ENCODE measurements around the gene ACY1.
A peak's percentile ranks its signal among the peaks of the same experiment; 100 is the strongest.

Gene ACY1

DNA sequence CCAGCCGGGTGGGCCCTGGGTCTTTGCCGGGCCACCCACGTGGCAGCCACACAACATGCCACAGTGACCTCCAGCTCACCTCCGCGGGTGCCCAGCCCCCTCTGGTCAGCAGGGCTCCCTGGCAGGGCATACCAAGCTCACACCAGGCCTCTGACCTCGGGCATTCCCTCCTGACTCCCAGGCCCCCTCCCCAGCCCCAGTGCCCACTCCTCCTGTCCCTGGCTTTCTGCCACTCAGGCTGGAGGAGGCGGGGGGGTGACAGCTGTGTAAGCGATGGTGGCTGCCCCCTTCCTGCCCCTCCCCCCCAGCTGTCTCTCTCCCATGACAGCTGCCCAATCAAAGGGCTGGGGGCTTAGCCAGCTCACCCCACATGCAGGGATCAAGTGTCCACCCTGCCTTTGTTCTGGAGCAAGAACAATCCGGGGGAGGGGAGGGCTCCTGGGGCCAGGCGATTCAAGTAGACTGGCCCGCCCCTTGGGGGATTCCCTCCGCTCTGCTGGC lies 19.3 kb upstream of the ACY1 start:
- DNase-seq (ENCODE audit: low spot score), result no peak

DNA sequence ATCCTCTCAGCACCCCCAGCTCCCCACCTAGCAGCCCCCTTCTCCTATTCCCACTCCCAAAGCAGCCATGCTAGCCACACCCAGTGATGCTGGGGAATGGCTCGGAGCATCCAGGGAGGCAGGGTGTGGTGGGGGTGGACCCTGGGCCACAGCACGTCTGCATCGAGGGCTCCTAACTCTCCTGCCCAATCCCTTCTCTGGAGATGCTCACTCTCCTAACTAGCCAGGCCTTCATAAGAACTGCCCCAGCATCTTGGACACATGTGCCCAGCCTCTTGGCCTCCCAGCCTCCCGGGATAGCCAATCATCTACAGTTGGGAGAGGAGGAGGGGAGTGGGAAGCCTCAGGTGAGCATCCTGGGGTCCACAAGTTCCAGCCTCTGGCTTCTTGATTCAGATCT lies 18.8 kb upstream of the ACY1 start:
- no peak for DNase-seq (ENCODE audit: low spot score)

DNA sequence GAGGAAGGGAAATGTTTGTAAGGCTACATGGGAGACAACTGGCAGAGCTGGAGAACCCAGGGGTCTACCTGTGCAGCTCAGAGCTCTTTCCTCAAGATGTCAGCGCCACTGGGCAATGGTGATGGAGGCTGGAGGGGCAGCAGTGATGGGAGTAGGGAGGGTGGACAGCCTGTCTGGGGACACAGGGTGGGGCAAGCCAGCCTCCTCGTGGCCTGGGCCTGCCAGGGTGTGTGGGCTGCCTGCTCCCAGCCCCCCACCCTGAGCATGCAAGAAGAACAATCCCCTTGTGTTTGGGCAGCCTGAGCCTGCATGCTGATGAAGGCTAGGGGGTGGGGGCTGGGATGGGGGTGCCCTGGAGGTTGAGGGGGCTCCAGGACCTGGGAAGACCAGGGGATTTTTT lies 17.3 kb upstream of the ACY1 start:
- DNase-seq (ENCODE audit: low spot score), result no peak

DNA sequence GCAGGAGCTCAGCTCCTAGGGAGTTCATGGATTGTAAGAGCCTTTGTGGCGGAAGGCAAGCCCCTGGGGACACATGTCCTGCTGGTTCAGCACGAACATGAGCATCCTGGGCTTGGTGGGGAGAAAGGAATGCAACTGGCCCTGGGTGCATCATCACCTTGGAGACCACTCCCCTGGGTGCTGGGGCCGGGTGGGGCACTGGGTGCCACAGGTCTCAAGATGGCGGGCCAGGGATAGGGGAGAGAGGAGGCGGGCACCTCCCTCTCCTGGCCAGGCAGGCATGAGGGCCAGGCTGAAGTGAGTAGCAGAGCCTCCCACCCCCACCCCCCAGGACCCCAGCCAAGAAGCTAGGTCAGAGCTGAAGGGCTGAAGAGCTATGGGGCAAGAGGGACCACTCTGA lies 16.8 kb upstream of the ACY1 start:
- no peak for DNase-seq (ENCODE audit: low spot score)

DNA sequence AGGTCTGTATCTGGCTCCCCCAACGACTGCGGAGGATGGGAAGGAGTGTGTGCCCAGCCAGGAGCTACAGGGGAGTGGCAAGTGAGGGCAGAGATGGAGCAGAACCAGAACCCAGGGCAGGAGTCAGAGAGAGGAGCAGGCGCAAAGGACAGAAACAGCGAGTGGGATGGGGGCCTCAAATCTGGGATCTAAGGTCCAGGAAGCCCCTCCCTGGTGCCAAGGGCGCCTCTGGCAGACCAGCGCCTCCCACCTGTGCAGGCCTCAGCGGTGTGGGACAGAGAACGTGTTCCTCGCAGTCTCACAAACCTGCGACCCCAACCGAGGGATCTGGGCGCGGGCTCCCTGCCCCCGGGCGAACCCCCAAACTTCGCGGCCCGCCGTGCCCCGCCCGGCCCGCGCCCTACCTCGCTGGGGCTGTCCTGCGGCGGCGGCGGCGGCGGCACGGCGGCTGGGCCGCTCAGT lies 16.4 kb upstream of the ACY1 start:
- no peak for DNase-seq (ENCODE audit: low spot score)

DNA sequence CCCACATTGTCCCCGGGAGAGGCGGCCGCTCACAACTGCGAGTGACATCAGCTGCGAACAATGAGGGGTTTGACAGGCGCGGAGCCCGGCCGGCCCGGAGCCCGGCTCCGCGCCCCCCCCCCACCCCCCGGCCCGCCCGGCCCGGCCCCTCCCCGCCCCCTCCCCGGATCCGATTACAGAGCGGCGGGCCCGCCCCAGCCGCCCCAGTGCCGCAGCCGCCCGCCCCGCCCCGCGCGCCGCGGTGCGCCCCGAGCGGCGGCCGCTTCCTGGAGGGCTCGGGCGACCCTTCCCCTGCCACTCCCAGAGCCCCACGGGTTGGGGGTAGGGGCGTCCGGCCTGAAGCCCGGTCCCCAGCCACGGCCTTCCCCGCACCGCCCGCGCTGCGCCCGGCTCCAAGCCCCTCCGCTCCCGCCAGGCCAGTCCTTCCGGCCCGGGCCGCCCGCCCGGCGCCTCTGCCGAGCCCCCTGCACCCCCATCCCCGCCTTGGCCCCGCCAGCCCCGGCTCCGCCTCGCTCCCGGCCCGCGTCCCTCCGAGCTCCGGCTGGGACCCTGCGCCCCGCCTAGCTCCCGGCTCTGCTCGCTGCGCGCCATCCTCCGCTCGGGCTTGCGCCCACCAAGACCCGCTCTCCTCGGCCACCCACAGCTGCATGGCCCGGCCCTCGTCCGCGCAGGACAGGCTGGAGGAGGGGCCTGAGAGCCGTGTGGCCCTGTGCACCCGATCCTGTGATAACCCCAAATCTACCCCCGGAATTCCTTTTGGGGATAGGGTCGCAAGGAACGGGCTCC lies 15.8 kb upstream of the ACY1 start, which contains the start of gene PCBP4:
Gene PCBP4 (minus strand): TSS at position 71 of the 786 bp plus-strand sequence. CDS start 6,214 bp downstream, outside the sequence.
- no peak for DNase-seq (ENCODE audit: low spot score)

DNA sequence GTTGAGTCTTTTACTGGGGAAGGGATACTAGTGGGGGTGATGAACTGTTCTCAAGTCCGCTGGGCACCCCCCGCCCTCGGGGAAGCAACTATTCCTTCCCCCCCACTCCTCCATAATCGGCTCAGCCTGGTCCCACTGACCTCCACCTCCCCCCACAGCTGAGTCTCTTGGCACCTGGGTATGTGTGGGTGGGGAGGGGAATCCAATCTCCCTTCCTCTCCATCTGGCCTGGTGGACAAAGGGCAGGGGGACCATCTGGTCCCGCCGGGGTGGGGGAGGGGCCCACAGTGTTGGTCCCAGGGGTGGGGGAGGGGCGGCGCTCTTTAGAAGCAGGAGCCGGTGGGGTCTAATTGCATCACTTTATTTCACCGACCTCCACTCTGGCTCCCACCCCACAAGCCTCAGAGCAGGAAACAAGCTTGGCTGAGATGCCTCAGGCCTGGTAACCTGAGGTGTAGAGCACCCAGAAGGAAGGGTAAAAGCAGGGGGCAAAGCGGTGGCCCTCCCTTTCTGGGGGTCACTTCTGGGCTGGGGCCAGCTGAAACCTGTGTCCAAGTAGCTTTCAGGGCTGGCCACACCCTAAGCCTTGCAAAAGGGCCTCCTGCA lies 15.1 kb upstream of the ACY1 start:
- DNase-seq (ENCODE audit: low spot score), result peak; percentile 84

DNA sequence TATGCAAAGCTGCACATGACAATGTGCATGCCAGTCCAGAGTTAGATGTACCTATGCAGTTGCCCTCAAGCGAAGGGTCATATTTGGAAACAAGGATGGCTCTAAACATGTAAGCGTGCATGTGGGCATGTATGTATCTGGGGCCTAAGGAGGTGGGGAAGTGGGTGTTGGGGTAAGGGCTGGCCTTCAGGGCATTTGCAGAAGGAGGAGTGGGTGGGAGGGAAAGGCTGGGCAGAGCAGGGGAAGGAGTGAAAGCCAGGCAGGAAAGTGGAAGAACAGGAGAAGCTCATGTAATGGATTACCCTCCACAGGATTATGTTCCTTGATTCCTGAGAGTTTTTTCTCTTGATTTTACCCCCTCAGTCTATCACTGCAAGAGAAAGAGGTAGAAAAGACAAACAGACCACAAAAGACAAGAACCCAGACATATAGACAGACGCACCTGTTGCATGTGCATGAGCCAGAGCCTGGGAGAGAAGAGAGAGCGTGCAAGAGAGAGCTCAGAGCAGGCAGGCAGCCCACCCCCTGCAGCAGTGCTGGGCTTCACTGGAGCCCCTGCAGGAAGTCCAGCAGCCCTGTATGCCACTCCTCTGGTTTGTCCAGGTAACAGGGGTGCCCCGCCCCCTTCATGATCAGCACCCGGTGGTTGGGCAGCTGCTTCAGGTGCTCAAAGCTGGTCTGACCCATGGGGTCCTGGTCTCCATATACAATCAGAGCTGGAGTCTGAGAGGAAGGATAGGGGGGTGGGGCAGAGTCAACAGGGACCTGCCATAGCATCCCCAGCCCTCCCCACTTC lies 14.3 kb upstream of the ACY1 start:
- peak; percentile 27 for DNase-seq (ENCODE audit: low spot score)

DNA sequence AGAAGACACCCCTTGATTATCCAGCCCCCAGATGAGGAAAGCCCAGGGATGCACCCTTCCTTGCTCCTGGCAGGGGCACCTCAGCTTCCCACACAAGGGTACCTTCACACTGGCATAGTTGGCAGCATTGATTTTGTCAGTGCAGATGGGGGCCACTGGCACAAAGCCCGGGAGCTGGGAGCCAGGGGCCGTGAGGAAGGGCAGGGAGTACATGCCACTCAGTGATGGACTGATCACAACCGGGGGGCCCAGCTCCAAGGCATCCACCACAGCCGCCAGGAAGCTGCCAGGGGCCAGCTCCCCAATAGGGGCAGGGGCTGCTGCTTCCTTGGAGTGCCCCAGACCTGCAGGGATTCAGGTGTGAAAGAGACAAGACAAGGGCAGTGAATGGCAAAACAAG lies 13.5 kb upstream of the ACY1 start:
- DNase-seq (ENCODE audit: low spot score), result no peak

DNA sequence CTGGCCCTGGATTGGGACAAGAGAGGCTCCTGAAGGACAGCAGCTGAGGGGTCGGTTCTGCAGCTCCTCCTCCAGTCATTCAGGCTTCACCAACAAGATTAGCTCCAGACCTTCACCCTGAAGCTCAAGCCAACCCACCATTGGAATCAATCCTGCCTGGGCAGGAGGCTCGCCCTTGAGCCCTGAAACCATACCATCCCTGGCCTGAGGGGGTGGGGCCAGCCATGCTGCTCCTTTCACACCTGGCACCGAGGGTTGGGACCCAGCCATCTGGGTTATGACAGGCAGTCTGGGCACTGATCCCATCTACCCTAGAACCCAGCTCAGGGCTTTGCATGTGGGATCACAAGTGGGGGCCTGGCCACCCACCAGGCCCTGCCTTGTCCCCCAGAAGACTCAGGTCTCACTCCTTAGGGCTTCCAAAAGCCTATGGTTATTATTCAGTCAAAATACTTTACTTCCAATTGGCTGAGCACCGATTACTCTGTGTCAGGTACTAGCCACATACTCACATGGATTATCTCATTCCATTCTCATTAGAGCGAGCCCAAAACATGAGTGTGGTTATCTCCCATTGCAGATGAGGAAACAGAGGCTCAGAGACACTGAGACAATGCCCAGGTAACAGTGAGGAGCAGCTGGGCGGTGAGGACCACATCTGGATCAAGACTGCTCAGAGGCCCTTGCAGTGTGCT lies 12.6 kb upstream of the ACY1 start:
- DNase-seq (ENCODE audit: low spot score), result no peak

DNA sequence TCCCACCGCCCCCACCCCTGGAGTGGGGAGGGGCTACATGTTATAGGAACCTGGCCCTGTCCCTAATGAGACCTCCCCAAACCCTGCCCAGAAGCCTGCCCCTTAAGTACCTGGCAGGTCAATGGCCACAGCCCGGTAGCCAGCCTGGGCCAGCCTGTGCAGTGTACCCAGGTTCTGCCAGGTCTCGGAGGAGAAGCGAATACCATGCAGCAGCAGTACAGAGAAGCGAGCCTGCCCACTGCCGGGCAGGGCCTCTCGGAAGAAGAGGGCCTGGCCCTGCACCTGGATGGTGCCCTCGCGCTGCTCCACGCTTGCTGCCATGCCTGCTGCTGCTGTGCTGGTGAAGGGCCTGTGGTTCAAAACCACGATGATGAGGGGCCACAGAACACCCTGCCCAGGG lies 12.0 kb upstream of the ACY1 start:
- DNase-seq (ENCODE audit: low spot score), result no peak

DNA sequence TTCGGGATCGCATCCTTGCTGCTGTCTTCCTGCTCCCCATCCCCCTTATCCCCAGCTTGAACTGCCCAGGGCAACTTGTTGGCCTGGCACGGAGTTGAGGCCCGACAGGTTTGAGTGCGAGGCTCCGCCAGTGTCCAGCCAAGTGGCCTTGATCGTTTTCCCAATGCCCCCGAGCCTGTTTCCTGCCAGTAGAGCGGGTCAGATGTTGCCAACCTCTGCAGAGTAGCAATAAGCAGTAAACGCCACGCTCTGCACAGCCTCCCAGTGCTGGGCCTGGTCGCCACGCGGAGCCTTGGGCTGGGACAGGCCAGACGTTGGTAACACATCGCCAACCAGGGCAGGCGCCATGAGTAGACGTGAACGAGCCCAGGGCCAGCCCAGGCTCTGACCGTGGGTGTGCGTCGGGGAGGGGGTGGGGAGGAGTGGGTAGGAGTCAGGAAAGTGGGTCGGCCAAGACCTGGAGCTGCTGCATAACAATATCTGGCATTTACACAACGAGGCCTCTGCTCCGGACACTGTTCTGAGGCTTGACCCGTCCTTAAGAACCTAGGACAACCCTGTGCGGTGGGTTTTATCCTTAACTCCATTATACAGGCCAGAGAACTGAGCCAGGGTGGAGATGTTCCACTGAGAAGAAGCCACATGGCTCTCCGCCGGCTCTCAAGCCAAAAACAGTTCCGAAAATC lies 8.9 kb upstream of the ACY1 start:
- DNase-seq (ENCODE audit: low spot score), result peak; percentile 35

DNA sequence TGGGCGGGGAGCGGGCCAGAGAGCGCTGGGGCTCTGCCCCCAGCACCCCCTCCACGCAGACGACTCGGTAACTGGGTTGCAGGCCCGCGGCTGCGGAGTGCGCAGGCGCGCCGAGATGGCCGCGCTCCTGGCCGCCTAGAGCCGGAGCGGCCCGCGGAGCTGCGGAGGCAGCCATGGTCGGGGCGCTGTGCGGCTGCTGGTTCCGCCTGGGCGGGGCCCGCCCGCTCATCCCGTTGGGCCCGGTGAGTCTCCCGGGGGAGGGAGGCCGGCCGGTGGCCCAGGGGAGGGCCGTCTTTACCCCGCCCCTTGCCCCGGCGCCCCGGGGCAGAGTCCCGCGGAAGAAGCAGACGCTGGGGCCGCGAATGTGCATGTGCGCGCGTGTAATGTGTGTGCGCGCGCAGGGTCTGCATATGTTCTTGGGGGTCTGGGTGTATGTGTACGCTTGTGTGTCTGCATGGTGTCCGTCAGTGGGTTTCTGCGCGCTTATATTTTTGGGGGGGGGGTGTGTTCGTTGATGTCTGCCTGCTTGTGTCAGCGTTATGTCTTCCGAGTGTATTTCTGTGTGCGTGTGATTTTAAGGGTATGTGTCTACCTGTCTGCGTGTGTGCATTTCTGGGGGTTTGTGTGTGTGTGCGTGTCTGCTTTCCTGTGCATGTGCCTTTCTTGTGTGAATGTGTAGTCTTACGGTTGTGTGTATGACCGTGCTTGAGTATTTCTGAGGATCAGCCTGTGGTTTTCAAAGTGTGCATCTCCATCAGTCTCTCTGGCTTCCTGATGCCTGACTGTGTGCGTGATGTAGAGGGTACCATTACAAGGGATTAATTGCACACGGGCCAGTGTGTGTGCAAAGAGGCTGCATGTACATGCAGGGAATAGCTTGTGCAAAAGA lies 8.1 kb upstream of the ACY1 start, which contains the start of gene ABHD14A:
Gene ABHD14A (plus strand): TSS at position 102 of the 889 bp plus-strand sequence. CDS start 72 bp downstream, at position 174.
- peak; percentile 60 for DNase-seq (ENCODE audit: low spot score)

DNA sequence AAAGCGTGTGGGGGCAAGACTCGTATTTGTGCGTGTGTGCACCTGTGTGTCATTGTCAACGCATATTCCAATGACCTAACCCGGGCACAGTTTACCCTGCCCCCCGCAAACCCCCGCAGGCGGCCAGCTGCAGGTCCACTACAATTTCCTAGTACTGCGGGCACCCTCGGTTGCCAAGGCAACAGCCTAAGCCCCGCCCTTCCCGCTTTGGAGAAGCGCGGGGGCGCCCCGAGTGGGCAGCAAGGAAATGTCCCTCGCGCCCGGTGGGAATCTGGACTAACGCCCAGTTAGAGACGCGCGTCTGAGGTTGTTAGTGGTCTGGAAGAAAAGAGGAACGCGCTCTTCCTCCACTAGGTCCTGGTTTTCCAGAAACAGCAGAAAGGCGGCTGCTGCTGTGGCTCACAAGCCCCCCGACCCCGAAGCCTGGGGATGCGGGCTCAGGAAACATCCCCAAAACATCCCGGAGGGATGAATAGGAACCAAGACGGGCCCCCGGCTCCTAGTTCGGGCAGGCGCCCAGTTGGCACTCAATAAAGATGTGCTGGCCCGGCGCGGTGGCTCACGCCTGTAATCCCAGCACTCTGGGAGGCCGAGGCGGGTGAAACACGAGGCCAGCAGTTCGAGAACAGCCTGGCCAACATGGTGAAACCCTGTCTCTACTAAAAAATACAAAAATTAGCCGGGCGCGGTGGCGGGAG lies 7.3 kb upstream of the ACY1 start:
- peak; percentile 77 for DNase-seq (ENCODE audit: low spot score)

DNA sequence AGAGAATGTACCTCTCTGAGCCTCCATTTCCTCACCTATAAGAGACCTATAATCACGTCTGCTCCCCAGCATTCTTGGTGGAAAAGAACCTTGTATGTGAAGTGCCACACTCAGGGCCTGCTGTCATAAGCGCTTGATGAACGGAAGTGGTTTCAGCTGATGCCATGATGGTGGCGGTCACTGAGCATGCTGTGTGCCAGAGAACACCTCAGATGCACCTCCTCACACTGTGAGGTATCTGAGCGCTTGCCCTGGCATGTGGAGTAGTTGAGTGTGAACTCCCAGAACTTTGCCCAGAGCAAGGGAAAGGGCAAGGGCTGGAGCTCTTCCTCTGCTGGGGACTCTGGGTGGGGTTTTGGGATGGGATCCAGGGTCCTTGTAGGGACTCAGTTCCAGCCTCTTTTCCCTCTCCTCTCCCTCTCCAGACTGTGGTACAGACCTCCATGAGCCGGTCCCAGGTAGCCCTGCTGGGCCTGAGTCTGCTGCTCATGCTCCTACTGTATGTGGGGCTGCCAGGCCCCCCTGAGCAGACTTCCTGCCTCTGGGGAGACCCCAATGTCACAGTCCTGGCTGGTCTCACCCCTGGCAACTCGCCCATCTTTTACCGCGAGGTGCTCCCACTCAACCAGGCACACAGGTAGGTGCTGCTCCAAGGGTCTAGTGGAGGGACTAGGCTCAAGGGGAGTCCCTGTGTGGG lies 5.7 kb upstream of the ACY1 start:
- DNase-seq (ENCODE audit: low spot score), result no peak

DNA sequence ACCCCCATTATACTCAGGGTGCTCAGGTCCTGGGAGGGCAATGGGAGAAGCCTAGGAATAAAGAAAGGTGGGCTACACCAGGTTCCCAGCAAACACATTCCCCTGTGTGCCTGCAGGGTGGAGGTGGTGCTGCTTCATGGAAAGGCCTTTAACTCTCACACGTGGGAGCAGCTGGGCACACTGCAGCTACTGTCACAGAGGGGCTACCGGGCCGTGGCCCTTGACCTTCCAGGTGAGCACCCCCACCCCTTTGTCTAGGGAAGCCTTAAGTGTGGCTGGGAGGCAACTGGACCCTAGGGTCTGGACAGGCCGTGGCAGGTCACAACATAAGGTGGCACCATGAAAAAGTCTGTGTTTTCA lies 5.2 kb upstream of the ACY1 start:
- no peak for DNase-seq (ENCODE audit: low spot score)

DNA sequence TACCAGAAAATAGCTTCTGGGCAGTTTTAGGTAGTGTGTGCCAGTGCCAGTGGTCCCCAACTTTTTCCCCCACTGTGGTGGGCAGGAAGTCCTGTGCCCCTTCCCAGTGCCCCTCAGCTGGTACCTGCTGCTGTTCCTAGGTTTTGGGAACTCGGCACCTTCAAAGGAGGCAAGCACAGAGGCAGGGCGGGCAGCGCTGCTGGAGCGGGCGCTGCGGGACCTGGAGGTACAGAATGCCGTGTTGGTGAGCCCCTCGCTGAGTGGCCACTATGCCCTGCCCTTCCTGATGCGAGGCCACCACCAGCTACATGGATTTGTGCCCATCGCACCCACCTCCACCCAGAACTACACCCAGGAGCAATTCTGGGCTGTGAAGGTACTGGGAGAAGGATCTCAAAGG lies 3.1 kb upstream of the ACY1 start:
- DNase-seq (ENCODE audit: low spot score), result no peak

DNA sequence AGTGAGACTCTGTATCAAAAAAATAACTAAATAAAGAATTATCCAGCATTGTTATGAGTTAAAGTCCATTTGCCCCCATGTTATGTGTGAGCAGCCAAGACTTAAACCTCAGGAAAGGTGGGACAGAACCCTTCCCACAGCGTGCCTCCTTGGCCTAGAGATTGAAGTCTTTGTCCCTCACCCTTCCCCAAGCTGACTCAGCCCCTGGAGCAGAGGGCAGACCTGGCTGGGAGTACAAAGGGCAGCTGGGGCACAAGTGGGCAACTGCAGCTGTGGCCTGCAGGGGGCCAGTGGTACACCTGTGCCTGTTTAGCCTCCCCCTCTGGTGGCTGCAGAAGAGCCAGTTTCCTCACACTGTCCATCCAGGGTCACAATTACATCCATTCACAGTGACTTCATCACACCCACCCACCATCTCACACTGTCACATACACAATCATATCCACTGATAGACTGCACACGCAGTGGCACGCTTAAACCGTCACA lies 940 bp upstream of the ACY1 start:
- no peak for DNase-seq (ENCODE audit: low spot score)
